Measurements from ENCODE around the gene CSNK1G1.

Gene CSNK1G1

DNA sequence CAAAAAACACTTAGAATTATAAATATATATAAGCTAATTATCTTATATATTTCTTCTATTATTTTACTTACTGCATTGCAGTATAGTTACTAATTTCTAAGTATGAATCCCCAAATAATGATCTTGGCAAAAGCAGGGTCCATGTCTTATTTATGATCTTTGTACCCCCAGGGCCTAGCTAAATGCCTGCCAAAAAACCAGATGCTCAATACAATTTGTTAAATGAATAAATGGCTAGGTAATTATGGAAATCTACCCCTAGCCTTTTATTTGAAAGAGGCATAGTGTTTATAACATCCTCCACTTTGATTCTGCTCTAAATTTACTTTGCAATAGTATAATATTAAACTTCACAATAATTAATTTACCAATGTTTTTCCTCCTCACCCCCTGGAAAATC is 69.5 kb downstream of the CSNK1G1 start:
- H3K4me3 ChIP-seq (ENCODE audit: low read length), result no peak overlapping the region
- DNase-seq (ENCODE audit: low read depth), result no peak
- TF ChIP-seq, protein P1, sequence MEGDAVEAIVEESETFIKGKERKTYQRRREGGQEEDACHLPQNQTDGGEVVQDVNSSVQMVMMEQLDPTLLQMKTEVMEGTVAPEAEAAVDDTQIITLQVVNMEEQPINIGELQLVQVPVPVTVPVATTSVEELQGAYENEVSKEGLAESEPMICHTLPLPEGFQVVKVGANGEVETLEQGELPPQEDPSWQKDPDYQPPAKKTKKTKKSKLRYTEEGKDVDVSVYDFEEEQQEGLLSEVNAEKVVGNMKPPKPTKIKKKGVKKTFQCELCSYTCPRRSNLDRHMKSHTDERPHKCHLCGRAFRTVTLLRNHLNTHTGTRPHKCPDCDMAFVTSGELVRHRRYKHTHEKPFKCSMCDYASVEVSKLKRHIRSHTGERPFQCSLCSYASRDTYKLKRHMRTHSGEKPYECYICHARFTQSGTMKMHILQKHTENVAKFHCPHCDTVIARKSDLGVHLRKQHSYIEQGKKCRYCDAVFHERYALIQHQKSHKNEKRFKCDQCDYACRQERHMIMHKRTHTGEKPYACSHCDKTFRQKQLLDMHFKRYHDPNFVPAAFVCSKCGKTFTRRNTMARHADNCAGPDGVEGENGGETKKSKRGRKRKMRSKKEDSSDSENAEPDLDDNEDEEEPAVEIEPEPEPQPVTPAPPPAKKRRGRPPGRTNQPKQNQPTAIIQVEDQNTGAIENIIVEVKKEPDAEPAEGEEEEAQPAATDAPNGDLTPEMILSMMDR (conservative IDR thresholded peaks at IDR 0.05; ENCODE audit: low read length), result no peak

DNA sequence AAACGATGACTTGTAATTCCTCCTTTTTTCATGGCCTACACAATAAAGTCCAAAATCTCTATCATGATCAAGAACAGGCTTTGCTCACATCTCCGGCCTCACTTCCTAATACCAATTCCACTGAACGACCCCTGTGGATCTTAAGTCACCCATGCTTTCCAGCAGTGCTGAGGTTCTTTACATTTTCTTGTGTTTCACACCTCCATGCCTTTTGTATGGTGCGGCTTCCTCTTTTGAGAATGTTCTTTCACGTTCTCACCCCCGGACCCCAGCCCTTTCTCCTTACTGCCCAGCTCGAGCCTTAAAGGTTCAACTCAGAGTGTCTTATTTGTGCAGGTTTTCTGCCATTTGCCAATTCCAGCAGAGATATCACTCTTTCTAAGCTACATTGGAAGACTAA is 70.1 kb downstream of the CSNK1G1 start:
- no peak for DNase-seq (ENCODE audit: low read depth)
- H3K4me3 ChIP-seq (ENCODE audit: low read length), result no peak overlapping the region
- TF ChIP-seq, protein P1 (conservative IDR thresholded peaks at IDR 0.05; ENCODE audit: low read length), result no peak

DNA sequence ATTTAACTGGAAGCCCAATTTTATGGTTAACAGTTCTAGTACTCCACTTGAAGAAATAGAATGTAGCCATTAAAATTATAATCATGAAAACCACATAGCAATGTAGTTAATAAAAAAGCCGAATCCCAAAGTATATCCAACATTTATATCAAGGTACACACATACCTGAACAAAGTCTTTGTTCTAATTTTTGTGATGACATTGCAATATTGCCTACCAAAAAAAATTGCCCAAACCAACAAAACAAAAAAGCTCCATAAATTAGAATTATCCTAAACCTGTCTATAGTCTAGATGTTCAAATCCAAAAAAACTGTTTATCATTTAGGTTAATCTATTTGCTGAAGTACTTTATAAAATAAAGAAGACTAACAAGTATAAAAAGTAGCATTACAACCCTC is 70.8 kb downstream of the CSNK1G1 start:
- H3K4me3 ChIP-seq (ENCODE audit: low read length), result no peak overlapping the region
- TF ChIP-seq, protein P1 (conservative IDR thresholded peaks at IDR 0.05; ENCODE audit: low read length), result no peak
- DNase-seq (ENCODE audit: low read depth), result no peak

DNA sequence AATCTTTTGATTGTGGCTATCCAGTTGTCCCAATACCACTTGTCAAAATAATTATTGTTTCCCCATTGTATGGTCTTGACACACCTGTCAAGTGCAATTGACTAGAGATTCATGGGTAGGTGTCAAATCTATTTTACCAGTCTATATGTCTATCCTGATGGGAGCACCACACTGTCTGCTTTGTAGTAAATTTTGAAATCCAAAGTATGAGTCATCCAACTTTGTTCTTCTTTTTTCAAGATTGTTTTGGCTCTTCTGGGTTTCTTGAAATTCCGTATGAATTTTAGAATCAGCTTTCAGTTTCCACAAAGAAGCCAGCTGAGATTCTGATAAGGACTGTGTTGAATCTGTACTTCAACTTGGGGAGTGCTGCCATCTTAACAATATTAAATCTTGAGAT is 71.9 kb downstream of the CSNK1G1 start:
- TF ChIP-seq, protein P1 (conservative IDR thresholded peaks at IDR 0.05; ENCODE audit: low read length), result no peak
- DNase-seq (ENCODE audit: low read depth), result peak; percentile 53
- H3K4me3 ChIP-seq (ENCODE audit: low read length), result no peak overlapping the region

DNA sequence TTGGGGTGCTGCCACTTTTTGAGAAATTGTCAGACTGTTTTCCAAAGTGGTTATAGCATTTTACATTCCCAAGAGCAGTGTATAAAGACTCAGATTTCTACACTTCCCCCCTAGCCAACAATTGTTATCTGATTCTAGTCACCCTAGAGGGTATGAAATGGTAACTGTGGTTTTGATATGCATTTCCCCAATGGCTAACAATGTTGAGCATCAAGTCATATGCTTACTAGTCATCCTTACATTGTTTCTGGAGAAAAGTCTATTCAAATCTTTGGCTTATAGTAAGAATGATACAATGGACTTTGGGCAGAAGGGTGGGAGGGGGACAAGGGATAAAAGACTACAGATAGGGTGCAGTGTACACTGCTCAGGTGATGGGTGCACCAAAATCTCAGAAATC is 73.3 kb downstream of the CSNK1G1 start:
- no peak for DNase-seq (ENCODE audit: low read depth)
- no peak overlapping the region for H3K4me3 ChIP-seq (ENCODE audit: low read length)
- TF ChIP-seq, protein P1 (conservative IDR thresholded peaks at IDR 0.05; ENCODE audit: low read length), result no peak

DNA sequence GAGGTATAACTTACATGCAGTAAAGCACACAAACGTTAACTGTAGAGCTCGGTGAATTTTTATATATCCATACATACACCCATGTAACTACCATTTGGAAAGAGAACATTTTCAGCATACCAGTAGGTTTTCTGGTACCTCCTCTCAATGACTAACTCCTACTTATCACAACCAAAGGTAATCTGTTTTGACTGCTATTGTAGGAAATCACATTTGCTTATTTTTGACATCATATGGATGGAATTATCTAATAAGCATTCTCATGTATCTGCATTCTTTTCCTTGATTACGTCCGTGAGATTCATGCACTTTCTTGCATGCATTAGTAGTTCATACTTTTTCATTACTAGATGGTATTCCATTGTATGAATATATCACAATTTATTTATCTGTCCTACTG is 76.8 kb downstream of the CSNK1G1 start:
- H3K4me3 ChIP-seq (ENCODE audit: low read length), result no peak overlapping the region
- DNase-seq (ENCODE audit: low read depth), result no peak
- TF ChIP-seq, protein P1 (conservative IDR thresholded peaks at IDR 0.05; ENCODE audit: low read length), result no peak

DNA sequence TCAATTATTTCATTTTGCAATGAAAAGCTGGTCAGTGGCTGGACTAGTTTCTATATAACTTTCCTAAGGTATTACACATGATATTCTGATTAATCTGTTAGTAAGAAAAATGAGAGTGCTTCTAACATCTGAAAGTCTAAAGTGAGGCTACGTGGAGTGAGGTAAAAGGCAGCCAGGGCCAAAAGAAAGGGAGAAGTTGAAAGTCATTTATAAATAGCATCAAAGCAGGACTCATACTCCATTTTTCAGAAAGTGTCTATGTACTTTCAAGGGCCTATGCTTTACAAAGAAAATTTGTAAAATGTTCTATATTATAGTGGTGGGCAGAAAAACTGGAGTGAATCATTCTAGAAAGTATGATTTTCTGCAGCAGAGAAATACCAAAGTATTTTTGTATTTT is 80.0 kb downstream of the CSNK1G1 start:
- H3K4me3 ChIP-seq (ENCODE audit: low read length), result no peak overlapping the region
- no peak for DNase-seq (ENCODE audit: low read depth)
- TF ChIP-seq, protein P1 (conservative IDR thresholded peaks at IDR 0.05; ENCODE audit: low read length), result no peak

All from AG10803 (cell line).